HG02973 (cell line): ENCODE results near the gene WBP2NL.
"Not testable (repeated sequence)": the region's sequence is repeated elsewhere in the genome, so short reads cannot be mapped to it uniquely, and the experiment has no call there.

Source experiments
- ATAC-seq: cut with Tn5 transposase; IDR thresholded peaks from one replicate; pipeline ENCODE4 v1.9.1; 2021; ENCODE audit warnings: moderate library complexity; ENCODE audit not compliant: unreplicated experiment

The WBP2NL gene

GRCh38 chr22:41998361-41999261 lies at the start of gene WBP2NL:
TSS of gene WBP2NL (plus strand) at chr22:41998788. CDS start at chr22:41998819, 31 bp downstream.
- peak; percentile 87 for ATAC-seq

DNA sequence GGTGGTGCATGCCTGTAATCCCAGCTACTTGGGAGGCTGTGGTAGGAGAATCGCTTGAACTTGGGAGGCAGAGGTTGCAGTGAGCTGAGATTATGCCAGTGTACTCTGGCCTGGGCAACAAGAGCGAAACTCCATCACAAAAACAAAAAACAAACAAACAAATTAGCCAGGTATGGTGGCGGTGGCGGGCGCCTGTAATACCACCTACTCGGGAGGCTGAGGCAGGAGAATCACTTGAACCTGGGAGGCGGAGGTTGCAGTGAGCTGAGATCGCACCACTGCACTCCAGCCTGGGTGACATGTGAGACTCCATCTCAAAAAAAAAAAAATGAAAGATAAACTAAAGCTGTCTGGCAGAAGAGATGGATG lies 49.7 kb upstream of the WBP2NL start:
- not testable (repeated sequence) for ATAC-seq

DNA sequence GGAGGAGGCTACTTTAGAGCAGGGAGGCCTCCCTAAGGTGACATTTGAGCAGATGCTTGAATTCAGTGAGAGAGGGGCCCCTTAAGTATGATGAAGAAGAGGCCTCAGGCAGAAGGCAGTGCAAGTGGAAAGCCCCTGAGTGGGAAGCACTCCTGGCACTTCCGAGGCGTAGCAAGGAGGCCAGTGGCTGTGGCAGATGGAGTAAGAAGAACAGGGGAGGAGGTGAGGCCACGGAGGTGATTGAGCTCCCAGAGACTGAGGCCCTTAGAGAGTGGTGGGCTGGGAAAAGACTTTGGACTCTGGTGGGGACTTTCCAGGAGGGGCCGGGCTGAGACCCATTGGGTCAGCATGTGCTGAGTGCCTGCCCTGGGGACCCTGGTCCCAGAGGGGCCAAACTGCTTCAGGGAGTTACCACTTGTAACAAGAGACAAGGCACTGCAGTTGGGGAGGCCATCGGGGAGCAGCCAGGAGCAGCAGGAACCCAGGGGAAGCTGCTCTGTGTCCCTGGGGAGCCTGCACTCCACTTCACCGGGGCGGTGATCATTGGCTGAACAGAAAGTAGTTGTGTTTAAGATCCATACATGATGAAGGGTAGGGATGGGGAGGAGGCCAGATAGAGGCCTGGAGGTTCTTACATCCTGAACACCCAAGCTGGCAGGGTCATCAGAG lies 49.2 kb upstream of the WBP2NL start:
- ATAC-seq: no peak

GRCh38 chr22:41951898-41952474 lies 46.6 kb upstream of the WBP2NL start, which contains the start of gene SMIM45:
TSS of gene SMIM45 (plus strand) at chr22:41952150.
- no peak for ATAC-seq

GRCh38 chr22:41952713-41953112 lies 45.9 kb upstream of the WBP2NL start:
- no peak for ATAC-seq

DNA sequence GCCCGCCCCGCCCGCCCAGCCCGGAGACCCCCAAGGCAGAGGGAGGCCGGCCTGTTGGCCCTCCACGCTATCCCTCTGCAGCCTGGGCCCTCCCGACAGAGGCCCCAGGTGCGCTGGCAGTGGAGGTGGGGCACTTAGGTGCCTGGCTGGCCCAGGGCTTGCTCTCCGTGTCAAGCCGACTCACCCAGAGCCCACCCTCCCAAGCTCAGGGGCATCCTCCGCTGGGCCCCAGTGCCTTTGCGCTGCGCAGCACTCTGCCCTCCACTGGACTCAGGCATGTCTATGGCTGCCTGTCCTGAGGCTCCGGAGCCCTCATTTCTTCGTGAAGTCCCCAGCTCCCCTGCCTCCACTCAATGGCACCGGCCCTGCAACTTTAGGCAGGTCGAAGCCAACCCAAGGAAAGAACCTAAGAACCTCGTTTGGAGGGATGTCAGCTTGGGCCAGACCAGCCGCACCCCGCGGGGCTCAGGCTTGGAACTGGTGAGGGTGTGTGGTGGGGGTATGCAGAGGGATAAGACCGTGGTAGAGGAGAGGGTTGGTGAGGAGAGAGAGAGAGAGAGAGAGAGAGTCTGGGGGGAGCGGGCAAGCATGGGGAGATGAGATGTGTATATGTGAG lies 40.5 kb upstream of the WBP2NL start:
- no peak for ATAC-seq

DNA sequence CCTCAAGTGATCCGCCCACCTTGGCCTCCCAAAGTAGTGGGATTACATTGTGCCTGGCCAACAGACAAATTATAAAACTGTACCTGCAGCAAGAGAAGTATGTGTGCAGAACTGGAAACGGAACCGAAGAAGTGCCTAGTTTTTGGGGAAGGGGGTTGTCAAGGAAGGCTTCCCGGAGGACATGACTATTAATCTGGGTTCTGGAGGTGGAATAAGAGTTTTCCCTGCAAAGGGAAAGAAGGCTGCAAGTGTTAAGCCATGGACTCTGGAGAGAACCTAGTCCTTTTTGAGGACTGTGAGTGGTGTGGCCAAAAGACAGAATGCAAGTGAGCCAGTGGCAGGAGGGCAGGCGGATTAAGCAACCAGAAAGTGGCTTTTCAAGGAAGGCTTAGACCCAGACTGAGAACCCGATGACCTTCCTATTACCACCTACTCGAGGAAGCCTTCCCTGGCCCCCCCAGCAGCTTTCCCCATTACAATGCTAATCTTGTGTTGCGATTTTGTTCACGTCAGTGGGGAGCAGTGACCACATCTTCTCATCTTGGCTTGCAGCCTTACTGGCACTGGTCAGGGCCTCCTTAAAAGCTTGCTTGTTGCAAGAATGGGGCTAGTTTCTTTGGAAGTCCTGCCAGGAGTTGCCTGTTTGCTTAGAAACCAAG lies 35.0 kb upstream of the WBP2NL start:
- ATAC-seq: no peak

DNA sequence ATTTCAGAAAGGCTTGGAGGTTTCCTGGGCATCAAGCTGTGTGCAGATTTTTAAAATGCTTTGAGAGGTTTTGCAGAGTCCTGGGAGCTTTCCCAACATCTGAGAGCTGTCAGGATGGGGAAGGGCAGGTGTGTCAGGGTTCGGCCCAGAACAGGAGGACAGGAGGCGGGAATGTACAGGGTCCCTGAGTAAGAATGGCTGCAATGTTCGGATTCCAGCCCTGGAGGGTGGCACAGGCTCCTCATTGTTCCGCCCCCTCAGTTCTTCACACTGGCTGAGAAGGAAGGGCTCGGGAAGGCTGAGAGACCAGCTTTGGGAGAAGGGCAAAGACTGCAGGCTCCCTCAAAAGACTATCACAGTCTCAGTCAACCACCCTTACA lies 34.5 kb upstream of the WBP2NL start:
- ATAC-seq: no peak

DNA sequence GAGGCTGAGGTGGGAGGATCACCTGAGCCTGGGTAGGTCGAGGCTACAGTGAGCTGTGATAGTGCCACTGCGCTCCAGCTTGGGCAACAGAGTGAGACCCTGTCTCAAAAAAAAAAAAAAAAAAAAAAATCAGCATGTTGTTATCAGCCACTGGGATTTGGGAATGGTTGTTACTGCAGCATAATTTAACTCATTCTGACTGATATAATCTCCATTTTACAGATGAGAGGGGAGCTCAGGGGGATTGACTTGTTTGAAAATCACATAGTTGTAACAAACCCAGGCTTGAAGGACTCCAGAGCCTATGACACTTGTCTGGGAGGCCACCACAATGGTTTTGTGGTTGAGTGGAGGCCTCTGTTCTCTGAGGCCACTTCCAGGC lies 32.4 kb upstream of the WBP2NL start:
- no peak for ATAC-seq

- ATAC-seq: no peak
These were observed 31.9 kb upstream of the WBP2NL start for GRCh38 chr22:41966607-41967240.

DNA sequence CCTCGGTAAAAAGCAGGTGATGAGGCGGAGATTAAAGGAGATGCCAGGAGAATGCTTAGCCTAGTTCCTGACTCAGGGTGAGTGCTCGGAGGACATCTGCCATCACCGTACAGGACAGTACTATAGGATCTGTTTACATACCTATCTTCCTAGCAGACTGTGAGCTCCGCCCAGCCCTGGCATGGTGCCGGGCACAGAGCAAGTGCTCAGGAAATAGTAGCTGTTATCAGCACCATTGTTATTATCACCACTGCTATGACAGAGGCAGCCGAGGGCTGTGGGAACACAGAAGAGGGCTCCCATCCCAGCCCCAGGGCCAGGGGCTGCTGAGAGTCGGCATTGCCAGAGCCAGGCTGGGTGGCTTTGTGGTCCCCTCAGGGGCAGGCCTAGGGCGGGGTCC lies 30.0 kb upstream of the WBP2NL start:
- ATAC-seq: no peak

GRCh38 chr22:41969110-41969646 lies 29.4 kb upstream of the WBP2NL start, which contains the start of gene SEPTIN3:
TSS of gene SEPTIN3 (plus strand) at chr22:41969443. CDS start at chr22:41971493, 2,050 bp downstream.
- no peak for ATAC-seq

- no peak for ATAC-seq
These were observed 28.0 kb upstream of the WBP2NL start for GRCh38 chr22:41970601-41971000.

DNA sequence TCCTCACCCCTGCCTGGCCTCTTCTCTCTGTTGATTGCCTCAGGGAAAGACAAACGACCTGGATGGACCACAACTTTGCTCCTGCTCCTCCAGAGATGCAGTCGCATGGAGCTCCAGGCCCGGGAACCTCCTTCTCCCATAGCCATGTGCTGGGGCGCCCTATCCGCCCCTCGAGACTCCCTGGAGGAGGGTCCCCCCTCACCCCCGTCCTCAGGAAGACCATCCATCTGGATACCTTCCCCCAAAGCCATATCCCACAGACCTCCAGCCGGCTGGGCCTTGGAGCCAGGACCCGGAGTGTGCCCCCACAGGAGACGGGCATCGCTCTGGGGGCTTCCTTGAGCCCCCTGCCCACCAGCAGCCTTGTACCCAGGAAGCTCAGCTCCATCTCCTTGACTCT lies 27.2 kb upstream of the WBP2NL start:
- ATAC-seq: no peak

GRCh38 chr22:41974691-41975290 lies 23.8 kb upstream of the WBP2NL start:
- no peak for ATAC-seq

- ATAC-seq: no peak
These were observed 23.1 kb upstream of the WBP2NL start for GRCh38 chr22:41975299-41976069.

GRCh38 chr22:41976070-41976901 lies 22.3 kb upstream of the WBP2NL start:
- no peak for ATAC-seq

GRCh38 chr22:41976961-41977566 lies 21.5 kb upstream of the WBP2NL start:
- no peak for ATAC-seq
